ENCODE measurements around the gene DEXI.
A peak's percentile ranks its signal among the peaks of the same experiment; 100 is the strongest.

Gene DEXI

DNA sequence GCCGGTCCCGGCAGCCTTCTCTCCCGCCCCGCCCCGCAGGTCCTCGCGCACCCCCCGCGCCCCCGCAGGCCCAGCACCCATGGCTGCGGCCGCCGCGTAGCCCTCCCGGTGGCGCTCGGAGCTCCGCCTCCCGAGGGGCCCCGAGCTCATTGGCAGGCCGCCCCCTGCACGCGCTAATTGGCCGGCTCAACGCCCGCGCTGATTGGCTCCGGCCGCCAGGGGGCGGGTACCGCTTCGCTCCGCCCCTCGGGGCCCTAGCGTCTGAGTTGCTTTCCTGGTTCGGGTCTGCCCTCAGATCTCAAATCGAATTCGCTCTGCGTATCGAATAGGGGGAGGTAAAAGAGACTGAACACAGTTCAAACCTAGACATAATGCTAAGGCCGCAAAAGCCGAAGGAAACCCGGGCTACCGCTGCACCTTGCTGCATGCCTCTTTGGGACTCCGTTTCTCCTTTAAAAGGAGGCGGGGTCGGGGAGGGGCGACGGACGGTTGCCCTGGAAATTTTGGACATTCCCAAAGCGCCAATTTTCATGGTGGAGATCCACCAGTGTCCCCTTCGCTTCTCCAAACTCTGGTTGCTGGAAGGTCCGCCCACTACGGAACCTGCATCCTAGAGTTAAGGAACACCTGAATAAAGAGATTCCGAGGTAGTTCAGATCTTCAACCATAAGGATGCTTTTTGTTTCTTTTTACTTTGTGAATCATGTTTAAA, at the start of gene DEXI:
Gene DEXI, minus strand, starts transcription at position 117 of the 712 bp plus-strand sequence. CDS start 463 bp downstream, outside the sequence.
- DNase-seq (ENCODE audit: low read depth in 2 of 2): peak; percentile 89 to 94

- no peak for DNase-seq (ENCODE audit: low read depth in 2 of 2)
Measured at GRCh38 chr16:10990378-10990777, 48.1 kb upstream of the DEXI start.

- DNase-seq (ENCODE audit: low read depth in 2 of 2): no peak
Measured at GRCh38 chr16:10989559-10989958, 47.3 kb upstream of the DEXI start.

GRCh38 chr16:10988879-10989278, 46.6 kb upstream of the DEXI start:
- no peak for DNase-seq (ENCODE audit: low read depth in 2 of 2)

DNA sequence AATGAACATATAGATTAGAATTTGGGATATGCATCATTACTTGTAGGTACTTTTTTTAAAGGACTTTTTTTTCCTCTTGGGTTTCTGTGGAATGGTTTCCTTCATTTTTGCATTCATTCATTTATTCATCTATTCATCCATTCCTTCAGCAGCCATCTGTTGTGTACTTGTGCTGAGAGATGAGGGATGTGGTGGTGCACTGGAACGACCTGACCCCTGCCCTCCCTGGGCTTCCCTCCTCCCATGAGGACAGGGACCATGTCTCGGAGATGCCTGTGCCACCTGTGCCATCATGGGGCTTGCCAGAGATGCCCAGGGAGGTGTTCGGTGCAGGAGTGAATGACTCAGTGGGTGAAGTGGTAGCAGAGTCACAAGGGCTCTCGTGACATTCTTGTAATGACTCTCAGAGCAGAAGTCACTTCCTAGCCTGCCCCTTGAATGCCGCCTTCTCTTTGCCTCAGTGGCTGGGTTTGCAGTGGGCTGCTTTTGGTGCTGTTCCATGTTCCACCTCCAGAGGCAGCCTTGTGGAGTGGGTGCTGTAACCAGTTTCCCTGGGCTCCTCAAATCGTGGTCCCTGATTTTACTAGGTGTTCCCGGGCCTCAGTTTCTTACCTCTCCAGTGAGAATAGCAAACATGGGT, 46.0 kb upstream of the DEXI start:
- peak; percentile 28 to 49 for DNase-seq (ENCODE audit: low read depth in 2 of 2)

DNA sequence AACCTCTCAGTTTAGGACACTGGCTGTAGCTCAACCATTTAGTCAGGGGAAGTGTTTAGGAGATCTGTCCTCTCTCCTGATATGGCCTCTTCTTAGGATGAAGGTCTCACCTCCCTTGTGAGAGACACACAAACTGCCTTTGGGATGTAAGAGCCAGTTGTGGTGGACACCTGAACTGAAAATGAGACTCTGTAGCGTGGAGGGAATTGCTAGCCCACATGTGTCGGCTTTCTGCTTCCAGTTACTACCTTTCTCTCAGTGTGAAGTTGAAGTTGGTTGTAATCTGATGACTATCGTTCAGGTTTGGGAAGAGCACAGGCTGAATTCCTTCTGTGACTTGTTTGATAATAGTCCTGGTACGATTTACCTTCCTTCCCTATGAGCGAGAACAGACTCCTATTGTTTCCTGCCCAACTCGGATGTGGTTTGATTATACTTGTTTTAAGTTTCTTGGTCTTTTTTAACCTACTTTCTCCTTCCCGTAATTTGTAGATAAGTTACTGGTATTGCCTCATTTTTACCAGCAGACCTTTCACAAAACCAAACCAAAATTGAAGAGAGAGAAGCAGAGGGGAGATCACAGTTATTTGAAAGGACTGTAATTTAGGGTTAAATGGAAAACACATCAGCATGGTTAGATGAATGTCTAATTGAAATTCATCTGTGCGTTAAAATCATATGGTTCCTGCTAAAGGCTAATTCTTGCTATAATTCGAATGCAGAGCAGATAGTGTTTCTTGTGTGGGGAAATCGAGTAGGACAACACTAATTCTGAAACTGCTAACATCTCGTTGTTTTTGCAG, 45.3 kb upstream of the DEXI start:
- no peak for DNase-seq (ENCODE audit: low read depth in 2 of 2)

- no peak for DNase-seq (ENCODE audit: low read depth in 2 of 2)
Measured at GRCh38 chr16:10984509-10984908, 42.2 kb upstream of the DEXI start.

- DNase-seq (ENCODE audit: low read depth in 2 of 2): no peak
Measured at GRCh38 chr16:10983159-10983558, 40.9 kb upstream of the DEXI start.

GRCh38 chr16:10982465-10983150, 40.3 kb upstream of the DEXI start:
- no peak for DNase-seq (ENCODE audit: low read depth in 2 of 2)

GRCh38 chr16:10981697-10982216, 39.5 kb upstream of the DEXI start:
- no peak for DNase-seq (ENCODE audit: low read depth in 2 of 2)

GRCh38 chr16:10980813-10981212, 38.5 kb upstream of the DEXI start:
- no peak for DNase-seq (ENCODE audit: low read depth in 2 of 2)

GRCh38 chr16:10979717-10980601, 37.7 kb upstream of the DEXI start:
- DNase-seq (ENCODE audit: low read depth in 2 of 2): no peak

GRCh38 chr16:10978871-10979446, 36.7 kb upstream of the DEXI start:
- DNase-seq (ENCODE audit: low read depth in 2 of 2): no peak

GRCh38 chr16:10978124-10978523, 35.9 kb upstream of the DEXI start:
- no peak for DNase-seq (ENCODE audit: low read depth in 2 of 2)

GRCh38 chr16:10976634-10977033, 34.4 kb upstream of the DEXI start:
- DNase-seq (ENCODE audit: low read depth in 2 of 2): no peak

DNA sequence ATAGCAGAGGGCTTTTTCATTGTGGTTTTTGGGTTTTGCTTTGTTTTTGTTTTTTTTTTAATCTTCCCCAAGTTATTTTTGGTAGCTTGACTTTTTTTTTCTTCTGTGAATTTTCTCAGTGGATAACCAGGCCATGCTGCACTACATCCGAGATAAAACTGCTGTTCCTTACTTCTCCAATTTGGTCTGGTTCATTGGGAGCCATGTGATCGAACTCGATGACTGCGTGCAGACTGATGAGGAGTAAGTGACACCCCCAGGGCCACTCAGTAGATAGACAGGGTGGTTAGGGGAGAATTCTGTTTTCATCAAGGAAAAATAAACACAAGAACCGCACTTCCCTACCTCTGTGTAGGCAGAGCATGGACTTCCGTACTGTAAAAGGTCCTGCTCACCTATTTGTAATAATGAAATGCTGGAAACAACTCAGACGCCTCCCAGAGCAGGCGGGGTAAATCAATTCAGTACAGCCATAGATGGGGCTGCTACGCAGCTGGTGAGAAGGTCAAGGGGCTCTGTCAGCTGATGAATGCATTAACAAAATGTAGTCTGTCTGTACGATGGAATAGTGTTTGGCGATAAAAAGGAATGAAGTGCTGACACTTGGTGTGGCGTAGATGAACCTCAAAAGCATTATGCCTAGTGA, 30.7 kb upstream of the DEXI start:
- no peak for DNase-seq (ENCODE audit: low read depth in 2 of 2)

DNA sequence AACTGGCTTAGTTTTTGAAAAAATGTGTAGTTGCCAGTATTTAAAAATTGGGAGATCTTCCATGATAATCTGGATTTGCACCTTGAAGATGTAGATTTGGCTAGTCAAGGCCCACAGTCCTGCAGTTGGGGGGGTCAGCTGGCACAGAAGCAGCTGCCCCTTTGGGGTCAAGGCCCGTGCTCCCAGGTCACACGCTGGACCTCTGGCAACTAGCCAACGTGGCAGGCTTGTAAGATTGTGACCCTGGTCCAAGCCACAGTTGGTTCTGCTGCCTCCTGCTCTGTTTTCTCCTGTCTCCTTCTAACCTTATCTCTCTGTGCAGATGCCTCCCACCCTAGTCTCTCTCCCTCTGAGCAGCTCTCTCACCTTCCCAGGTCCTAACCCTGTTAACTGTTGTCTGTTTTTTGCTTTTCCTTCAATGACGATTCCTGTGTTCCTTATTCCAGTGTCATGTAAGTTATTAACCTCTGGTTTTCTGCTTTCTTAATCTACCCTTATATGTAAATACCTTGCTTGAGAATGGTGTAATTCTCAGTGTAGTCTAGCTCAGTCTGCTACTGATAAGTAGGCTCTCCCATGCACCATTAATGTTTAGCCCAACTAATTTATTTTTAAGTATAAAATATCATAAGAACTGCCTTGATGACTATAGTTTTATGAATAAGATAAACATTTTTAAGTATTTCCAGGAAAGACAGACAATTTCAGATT, 30.0 kb upstream of the DEXI start:
- no peak for DNase-seq (ENCODE audit: low read depth in 2 of 2)

- DNase-seq (ENCODE audit: low read depth in 2 of 2): peak in 1 of 2 donors; percentile 35
Measured at GRCh38 chr16:10971560-10971961, 29.3 kb upstream of the DEXI start.

- DNase-seq (ENCODE audit: low read depth in 2 of 2): no peak
Measured at GRCh38 chr16:10970065-10970464, 27.8 kb upstream of the DEXI start.
